ENCODE data around the gene STX10. TPM values are rescaled to one million over a fixed set of nuclear protein-coding genes. Genes with fewer than 3 reads are reported as not detected.
A peak's percentile ranks its signal among the peaks of the same experiment; 100 is the strongest.

The STX10 gene
- total and polyA plus RNA-seq, 12 donors, result 18.7 to 69.9 (median 28.9) TPM

- intact Hi-C loops (cut with DNase I), result loop anchor here in 5 of 10 donors (5.0 kb wide), 3 partner anchors 43 to 157 kb away; partner anchors contain the start of genes IER2 (in 4 of the 5) and STX10 (in 4 of the 5)
- DNase-seq, result no peak
- TF ChIP-seq CTCF (IDR thresholded peaks at IDR 0.05), result no peak
- Histone ChIP-seq H3K4me3 (peak overlapping the region in 7 of 10 donors; percentile 8 to 60 (median 25)), H3K36me3 (peaks cover 0 to 34% (median 8%) of the 10 kb centered on the region in 9 donors), H3K27ac (peak overlapping the region; percentile 52 to 96 (median 92)), H3K9me3 (no peaks in the 10 kb centered on the region), H3K4me1 (peaks cover 13 to 62% (median 46%) of the 10 kb centered on the region in 9 donors), H3K27me3 (no peaks in the 10 kb centered on the region)
- WGBS, 2 donors, result 69 to 77% methylated on average over 29 of the region's 29 CpGs
- peak in 2 of 8 donors; percentile 0 for ATAC-seq
Measured at GRCh38 chr19:13104848-13105711, 45.1 kb downstream of the STX10 start.

GRCh38 chr19:13104360-13104847 lies 45.8 kb downstream of the STX10 start:
- peak overlapping the region; percentile 52 to 96 (median 92) for H3K27ac ChIP-seq
- DNase-seq, result peak; percentile 80 to 85
- peak overlapping the region in 6 of 10 donors; percentile 23 to 60 (median 28) for H3K4me3 ChIP-seq
- 30 to 46% methylated on average over 33 of the region's 33 CpGs for WGBS, 2 donors
- ATAC-seq, result peak; percentile 8 to 51 (median 43)
- no peaks in the 10 kb centered on the region for H3K27me3 ChIP-seq
- H3K4me1 ChIP-seq, result peaks cover 13 to 69% (median 53%) of the 10 kb centered on the region in 9 donors
- H3K36me3 ChIP-seq, result peaks cover 0 to 31% (median 3%) of the 10 kb centered on the region in 9 donors
- peak; percentile 46 to 86 (median 72) for TF ChIP-seq CTCF (IDR thresholded peaks at IDR 0.05)
- intact Hi-C loops (cut with DNase I), result loop anchor here in 5 of 10 donors (5.0 kb wide), 2 partner anchors 42 to 48 kb away; partner anchors contain the start of genes IER2 (in 4 of the 5) and STX10 (in 4 of the 5)
- H3K9me3 ChIP-seq, result no peaks in the 10 kb centered on the region

GRCh38 chr19:13103581-13104359 lies 46.4 kb downstream of the STX10 start:
- WGBS, 2 donors, result 67 to 73% methylated on average over 13 of the region's 13 CpGs
- DNase-seq, result no peak
- Histone ChIP-seq H3K9me3 (no peaks in the 10 kb centered on the region), H3K27ac (peak overlapping the region; percentile 85 to 96 (median 92)), H3K4me1 (peaks cover 17 to 74% (median 57%) of the 10 kb centered on the region in 9 donors), H3K36me3 (peaks cover 0 to 28% (median 0%) of the 10 kb centered on the region in 9 donors), H3K27me3 (no peaks in the 10 kb centered on the region), H3K4me3 (peak overlapping the region in 6 of 10 donors; percentile 24 to 65 (median 42))
- intact Hi-C loops (cut with DNase I), result loop anchor here in 6 of 10 donors (2.0 to 5.0 kb wide), 3 partner anchors 41 to 49 kb away; partner anchors contain the start of genes IER2 (in 6 of the 6) and STX10 (in 6 of the 6)
- ATAC-seq, result no peak
- TF ChIP-seq CTCF (IDR thresholded peaks at IDR 0.05), result no peak

All from heart right ventricle (tissue), 16 donors.